GM18526 (cell line): ENCODE measurements around the gene SEMA3F.

Experiments used
- POLR2A ChIP-seq: IDR thresholded peaks from 3 replicates; pipeline ENCODE4 v1.6.1; 2011; ENCODE audit not compliant: insufficient read length; ENCODE audit errors: extremely low read depth

SEMA3F gene

DNA sequence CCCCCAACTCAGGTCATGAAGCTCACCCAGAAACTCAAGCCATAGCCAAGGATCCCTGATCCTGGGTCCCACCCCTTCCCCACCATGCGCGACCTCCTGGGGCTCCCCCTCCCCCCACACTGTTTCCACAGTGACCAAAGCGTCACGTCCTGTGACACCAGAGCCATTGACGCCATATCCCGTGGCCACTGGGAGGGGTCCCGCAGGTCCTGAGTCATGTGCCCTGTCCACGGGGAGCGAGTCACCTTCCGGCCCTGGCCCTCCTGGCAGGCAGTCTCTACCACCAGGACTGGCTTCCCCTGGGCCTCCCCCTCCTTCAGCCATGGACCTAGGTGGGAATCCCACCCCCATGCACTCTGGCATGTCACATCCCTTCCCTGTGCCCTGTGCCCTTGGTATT, 15.6 kb downstream of the SEMA3F start:
- no peak for TF ChIP-seq POLR2A

DNA sequence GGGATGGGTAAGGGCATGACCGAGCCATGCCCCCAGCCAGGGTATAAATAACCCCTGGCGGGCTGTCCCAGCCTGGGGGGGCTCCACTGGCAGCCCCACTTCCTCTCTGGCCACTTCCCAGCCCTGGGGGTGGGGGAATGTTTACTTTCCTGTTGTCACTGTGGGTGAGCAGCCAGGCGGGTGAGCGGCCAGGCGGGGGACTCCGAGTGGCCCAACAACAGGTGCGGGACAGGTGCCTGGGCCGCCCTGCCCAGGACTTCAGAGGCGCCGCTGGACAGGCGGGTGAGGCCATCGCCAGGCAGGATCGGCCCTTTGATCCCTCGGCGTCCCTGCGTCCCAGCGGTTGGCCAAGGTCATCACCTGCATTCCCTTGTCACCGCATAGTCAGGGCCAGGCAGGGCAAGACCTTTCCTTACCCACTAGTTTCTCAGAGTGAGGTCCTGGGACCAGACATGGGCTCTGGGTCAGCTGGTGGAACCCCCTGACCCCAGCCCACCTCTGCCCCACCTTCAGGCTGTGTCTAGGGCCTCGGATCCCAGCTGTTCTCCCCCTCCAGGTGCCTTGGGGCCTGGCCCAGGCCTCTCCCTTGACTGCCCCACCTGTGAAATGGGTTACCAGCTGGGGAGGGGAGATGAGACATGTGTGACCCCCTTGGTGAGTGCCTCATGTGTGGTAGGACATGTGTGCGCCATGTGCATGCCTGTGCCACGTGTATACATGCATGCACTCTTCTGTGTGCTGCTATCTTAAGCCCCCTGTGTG, 16.6 kb downstream of the SEMA3F start:
- no peak for TF ChIP-seq POLR2A

DNA sequence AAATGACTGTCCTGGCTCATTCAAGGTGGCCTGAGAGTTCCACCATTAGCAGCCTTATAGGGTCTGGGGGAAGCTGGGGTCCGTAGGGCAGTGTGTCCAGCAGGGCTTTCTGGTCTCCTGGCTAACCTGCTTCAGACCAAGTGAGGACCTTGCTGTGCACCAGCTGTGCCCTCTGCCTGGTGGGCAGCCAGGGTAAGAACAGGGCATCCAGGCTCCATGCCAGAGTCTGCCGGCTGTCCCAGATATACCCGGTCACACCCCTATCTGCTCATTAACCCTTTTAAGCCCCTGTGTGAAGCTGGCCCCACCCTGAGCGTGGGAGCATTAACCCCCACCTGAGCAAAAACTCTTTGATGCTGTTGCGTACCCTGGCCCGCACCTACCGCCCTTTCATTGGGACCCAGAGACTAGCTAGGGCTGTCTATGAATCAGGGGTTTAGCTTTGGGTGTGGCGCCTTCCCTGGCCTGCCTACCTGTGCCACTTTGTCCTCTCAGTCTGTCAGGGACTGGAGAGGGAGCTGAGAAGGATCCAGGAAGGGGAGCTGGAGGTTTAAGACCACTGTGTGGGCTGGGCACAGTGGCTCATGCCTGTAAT, 17.6 kb downstream of the SEMA3F start:
- TF ChIP-seq POLR2A: no peak

DNA sequence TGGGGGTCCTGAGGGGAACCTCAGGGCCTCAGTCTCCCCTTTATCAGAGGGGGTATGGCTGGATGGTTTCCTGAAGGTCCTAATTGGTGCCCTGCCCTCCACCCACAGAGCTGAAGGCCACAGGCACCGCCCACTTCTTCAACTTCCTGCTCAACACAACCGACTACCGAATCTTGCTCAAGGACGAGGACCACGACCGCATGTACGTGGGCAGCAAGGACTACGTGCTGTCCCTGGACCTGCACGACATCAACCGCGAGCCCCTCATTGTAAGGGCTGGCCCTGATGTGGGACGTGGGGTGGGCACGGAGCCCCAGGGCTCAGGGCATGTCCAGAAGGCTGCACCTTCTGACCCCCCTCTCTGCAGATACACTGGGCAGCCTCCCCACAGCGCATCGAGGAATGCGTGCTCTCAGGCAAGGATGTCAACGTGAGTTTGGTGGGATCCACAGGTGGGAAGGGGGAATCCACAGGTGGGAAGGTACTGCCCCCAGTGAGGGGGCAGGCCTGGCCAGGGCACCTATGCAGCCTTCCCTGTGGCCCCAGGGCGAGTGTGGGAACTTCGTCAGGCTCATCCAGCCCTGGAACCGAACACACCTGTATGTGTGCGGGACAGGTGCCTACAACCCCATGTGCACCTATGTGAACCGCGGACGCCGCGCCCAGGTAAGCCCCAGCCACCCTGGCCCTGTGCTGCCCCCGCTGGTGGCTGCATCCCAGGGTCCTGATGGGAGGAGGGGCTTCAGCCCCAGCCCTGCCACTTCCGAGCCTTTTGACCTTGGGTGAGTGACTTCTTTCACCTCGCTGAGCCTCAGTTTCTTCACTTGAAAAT, 18.8 kb downstream of the SEMA3F start:
- TF ChIP-seq POLR2A: no peak

DNA sequence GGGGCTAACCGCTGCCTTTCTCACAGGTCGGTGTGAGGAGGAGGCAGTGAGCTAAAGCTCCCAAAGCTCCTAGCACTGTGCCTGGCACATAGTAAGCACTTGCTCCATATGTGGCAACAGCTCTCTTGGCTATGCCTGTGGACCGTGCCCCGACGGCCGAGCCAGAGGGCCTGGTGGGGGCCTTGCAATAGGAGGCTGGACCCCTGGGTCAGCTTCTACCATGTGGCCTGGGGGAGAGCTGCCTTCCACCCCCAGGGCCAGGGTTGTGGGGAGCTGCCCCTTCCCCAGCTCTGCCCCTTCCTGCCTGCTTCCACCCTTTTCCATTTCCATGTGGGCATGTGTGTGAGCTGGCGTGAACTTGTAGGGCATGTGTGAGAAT, 19.4 kb downstream of the SEMA3F start:
- no peak for TF ChIP-seq POLR2A

DNA sequence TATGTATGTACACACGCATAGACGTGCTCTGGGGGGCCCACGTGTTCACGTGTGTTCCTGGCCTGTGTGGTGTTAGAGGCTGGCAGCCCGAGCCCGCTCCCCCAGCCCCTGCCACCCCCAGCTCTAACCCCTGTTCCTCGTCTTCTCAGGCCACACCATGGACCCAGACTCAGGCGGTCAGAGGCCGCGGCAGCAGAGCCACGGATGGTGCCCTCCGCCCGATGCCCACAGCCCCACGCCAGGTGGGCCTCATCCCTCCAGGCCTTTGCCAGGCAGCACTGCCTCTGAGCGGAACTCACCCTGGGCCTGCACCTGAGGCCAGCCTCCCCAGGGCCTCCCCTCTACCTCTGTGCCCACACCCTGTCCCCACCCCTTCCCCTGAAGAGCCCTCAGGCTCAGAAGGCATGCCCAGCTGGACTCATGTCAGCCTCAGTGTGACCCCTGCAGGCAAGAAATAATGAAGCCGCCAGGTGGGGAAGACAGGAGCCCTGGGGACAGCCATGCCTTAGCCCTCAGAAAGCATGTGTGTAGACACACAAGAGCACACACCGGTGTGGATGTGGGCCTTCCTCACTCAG, 19.9 kb downstream of the SEMA3F start:
- TF ChIP-seq POLR2A: no peak

DNA sequence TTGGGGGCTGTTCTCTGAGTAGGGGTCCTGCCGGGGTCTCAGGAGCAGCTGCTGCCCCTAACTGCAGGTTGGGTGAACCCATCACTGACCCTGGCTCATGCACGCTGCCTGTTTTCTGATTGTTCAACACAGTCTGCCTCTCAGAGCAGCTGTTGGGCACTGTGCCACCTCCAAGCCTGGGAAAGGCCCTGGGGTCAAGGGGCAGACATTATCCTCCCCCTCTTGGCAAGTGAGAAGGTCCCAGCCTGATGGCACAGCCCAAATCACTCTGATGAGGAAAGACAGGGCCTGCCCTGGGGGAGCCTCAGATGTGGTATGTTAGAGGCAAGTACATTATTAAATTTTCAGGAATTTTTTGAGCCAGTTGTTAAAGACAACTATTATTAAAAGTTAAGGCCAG, 22.2 kb downstream of the SEMA3F start:
- no peak for TF ChIP-seq POLR2A

DNA sequence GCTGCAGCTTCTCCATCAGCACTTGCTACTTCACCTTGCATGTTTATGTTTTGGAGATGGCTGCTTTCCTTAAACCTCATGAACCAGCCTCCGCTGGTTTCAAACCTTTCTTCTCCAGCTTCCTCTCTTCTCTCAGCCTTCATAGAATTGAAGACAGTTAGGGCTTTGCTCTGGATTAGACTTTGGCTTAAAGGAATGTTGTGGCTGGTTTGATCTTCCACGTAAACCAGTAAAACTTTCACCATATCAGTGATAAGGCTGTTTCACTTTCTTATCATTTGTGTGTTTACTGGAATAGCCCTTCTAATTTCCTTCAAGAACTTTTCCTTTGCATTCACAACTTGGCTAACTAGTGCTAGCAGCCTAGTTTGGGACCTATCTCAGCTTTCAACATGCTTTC, 24.6 kb downstream of the SEMA3F start:
- no peak for TF ChIP-seq POLR2A

DNA sequence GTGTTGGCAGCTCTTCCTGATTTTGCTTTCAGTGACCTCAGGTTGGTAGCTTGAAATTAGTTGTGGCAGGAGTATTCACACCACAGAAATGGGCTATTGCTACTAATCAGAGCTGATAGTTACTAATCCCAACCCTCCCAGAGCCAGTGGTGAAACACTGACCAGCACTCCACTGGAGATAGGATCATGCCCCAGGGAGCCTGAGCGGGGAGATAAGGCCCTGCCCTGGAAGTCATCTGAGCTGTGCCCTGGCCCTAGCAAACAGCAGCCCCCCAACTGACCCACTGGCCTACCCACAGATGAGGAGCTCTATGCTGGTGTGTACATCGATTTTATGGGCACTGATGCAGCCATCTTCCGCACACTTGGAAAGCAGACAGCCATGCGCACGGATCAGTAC, 26.9 kb downstream of the SEMA3F start:
- TF ChIP-seq POLR2A: no peak

DNA sequence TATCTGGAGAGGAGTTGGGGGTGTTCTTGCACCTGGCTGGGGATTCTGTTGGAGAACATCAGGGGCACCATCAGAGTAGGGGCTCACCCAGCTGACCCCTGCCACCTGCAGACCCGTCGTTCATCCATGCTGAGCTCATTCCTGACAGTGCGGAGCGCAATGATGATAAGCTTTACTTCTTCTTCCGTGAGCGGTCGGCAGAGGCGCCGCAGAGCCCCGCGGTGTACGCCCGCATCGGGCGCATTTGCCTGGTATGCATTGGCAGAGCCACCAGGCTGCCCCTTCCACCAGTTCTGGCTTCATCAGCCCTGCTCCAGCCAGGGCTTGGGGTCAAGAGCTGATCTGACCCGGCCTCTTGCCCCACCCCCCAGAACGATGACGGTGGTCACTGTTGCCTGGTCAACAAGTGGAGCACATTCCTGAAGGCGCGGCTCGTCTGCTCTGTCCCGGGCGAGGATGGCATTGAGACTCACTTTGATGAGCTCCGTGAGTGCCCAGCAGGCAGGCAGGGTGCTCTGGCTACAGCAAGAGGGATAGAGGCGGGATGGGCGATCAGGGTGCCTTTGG, 27.5 kb downstream of the SEMA3F start:
- no peak for TF ChIP-seq POLR2A

DNA sequence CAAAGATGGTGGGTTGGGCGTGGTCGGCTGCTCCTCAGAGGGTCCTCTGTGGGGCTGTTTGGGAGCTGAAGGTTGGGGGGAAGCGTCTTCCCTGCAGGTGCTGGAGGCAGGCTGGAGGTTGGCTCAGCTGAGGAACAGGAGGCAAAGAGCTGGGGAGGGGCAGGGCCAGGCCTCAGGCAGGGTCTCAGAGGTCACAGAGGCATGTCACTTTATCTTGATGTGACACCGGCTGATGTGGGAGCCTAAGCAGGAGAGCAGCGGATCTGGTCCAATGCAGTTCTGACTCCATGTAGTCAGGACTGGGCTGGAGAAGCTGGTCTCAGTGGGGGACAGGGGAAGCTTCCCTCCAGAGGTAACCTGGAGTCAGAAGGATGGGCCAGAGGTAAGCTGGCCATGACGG, 28.6 kb downstream of the SEMA3F start:
- TF ChIP-seq POLR2A: no peak

DNA sequence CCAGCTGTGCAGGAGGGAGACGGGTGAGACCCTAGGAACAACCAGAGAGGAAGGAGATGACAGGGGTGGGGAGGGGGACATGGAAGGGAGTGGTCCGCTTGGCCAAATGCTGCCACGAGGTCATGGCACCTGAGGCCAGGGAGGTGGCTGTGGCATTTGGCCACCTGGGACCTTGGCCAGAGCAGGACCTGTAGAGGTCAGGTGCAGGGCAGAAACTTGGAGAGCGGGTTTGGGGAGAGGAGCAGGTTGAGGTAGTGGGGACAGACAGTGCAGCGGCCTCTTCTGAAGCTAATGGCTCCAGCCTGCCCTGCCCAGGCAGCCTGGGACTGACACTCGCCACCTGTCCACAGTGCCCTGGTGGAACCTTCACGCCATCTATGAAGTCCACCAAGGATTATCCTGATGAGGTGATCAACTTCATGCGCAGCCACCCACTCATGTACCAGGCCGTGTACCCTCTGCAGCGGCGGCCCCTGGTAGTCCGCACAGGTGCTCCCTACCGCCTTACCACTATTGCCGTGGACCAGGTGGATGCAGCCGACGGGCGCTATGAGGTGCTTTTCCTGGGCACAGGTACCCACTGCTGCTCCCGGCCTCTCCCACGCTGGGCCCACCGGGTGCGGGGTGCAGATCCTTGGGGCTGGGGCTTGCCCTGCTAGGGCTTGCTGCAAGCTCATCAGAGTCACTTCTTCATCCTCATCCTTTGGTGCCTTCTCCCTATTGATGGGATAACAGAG, 29.3 kb downstream of the SEMA3F start:
- no peak for TF ChIP-seq POLR2A

DNA sequence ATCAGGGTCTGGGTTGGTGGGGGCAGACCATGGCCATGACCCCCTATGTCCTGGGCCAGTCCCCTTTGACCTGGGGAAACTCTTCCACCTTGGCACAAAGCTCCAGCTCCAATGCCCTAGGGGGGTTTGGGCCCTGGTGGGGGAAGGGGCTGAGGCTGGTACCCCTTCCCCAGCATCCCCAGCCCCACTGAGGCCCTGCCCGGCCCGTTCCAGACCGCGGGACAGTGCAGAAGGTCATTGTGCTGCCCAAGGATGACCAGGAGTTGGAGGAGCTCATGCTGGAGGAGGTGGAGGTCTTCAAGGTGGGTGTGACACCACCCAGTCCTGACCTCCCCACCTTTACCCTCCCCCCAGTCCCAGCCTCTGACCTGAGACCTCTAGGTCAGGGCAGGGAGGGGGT, 30.1 kb downstream of the SEMA3F start:
- TF ChIP-seq POLR2A: no peak

DNA sequence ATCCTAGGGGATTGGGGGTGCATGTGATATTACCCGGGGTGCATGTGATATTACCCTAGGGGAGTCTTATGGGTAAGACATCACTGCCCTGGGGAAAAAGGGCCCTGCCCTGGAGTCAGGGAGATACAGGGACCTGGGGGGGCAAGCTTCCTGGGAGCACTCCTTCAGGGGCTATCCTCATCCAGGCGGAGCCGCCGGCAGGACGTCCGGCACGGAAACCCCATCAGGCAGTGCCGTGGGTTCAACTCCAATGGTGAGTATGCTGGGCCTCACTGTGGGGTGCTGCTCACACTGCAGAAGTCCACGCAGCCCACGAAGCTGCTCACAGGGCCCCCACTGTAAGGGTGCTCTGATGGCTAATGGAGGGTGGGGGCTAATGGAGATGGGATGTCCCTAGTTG, 31.0 kb downstream of the SEMA3F start:
- TF ChIP-seq POLR2A: no peak

DNA sequence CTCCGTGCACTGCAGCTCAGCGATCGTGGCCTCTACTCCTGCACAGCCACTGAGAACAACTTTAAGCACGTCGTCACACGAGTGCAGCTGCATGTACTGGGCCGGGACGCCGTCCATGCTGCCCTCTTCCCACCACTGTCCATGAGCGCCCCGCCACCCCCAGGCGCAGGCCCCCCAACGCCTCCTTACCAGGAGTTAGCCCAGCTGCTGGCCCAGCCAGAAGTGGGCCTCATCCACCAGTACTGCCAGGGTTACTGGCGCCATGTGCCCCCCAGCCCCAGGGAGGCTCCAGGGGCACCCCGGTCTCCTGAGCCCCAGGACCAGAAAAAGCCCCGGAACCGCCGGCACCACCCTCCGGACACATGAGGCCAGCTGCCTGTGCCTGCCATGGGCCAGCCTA, 32.6 kb downstream of the SEMA3F start:
- TF ChIP-seq POLR2A: no peak
